G401.6 (cell line): ENCODE measurements around the gene GCDH.
"Not testable (repeated sequence)": the region's sequence is repeated elsewhere in the genome, so short reads cannot be mapped to it uniquely, and the experiment has no call there.

Experiments used
- FAIRE-seq: peaks from 2 replicates; lab custom pipeline; 2012; peaks lifted over from hg19 to GRCh38; lab: Jason Lieb, UNC

Gene GCDH

GRCh38 chr19:12890787-12891552 lies at the start of gene GCDH:
Gene GCDH (plus strand): TSS chr19:12891160. CDS start chr19:12891305, 145 bp downstream.
- FAIRE-seq = peak; percentile 99

GRCh38 chr19:12842511-12842910 lies 48.4 kb upstream of the GCDH start:
- FAIRE-seq = no peak

- FAIRE-seq = no peak
Observed at GRCh38 chr19:12843328-12843727, 47.6 kb upstream of the GCDH start.

GRCh38 chr19:12843999-12844732 lies 46.8 kb upstream of the GCDH start:
- FAIRE-seq = no peak

GRCh38 chr19:12846613-12847012 lies 44.3 kb upstream of the GCDH start:
- FAIRE-seq = not testable (repeated sequence)

GRCh38 chr19:12847159-12848139 lies 43.5 kb upstream of the GCDH start:
- FAIRE-seq = no peak

- no peak for FAIRE-seq
Observed at GRCh38 chr19:12856653-12857052, 34.3 kb upstream of the GCDH start.

- no peak for FAIRE-seq
Observed at GRCh38 chr19:12858041-12858928, 32.7 kb upstream of the GCDH start.

GRCh38 chr19:12859546-12859945 lies 31.4 kb upstream of the GCDH start:
- FAIRE-seq = no peak

- no peak for FAIRE-seq
Observed at GRCh38 chr19:12864143-12864542, 26.8 kb upstream of the GCDH start.

GRCh38 chr19:12864721-12865715 lies 25.9 kb upstream of the GCDH start:
- no peak for FAIRE-seq

- no peak for FAIRE-seq
Observed at GRCh38 chr19:12865746-12866415, 25.1 kb upstream of the GCDH start.

GRCh38 chr19:12866416-12867119 lies 24.4 kb upstream of the GCDH start:
- FAIRE-seq = no peak

GRCh38 chr19:12867120-12868099 lies 23.6 kb upstream of the GCDH start:
- no peak for FAIRE-seq

GRCh38 chr19:12868540-12869112 lies 22.3 kb upstream of the GCDH start:
- FAIRE-seq = no peak

- no peak for FAIRE-seq
Observed at GRCh38 chr19:12871681-12872080, 19.3 kb upstream of the GCDH start.

GRCh38 chr19:12872255-12872654 lies 18.7 kb upstream of the GCDH start:
- no peak for FAIRE-seq
